ENCODE data around the gene EMP2.

GRCh38 chr16:10609402-10609774 lies 29.0 kb upstream of the EMP2 start:
- no peak for TF ChIP-seq CTCF (IDR thresholded peaks at IDR 0.05; ENCODE audit: insufficient read depth, low read length, poor library complexity, severe bottlenecking)
- TF ChIP-seq EZH2phosphoT487 (conservative IDR thresholded peaks at IDR 0.05; ENCODE audit: low read length), result no peak

Data from SU-DHL-6 (cell line).